Raji (cell line): ENCODE results near the gene SLC25A13.

ENCODE experiments used
- POLR2A ChIP-seq: IDR thresholded peaks from 2 replicates; pipeline ENCODE4 v1.6.1; 2011; ENCODE audit warnings: low read depth, low read length, control low read depth; ENCODE audit not compliant: insufficient read depth

Gene SLC25A13

DNA sequence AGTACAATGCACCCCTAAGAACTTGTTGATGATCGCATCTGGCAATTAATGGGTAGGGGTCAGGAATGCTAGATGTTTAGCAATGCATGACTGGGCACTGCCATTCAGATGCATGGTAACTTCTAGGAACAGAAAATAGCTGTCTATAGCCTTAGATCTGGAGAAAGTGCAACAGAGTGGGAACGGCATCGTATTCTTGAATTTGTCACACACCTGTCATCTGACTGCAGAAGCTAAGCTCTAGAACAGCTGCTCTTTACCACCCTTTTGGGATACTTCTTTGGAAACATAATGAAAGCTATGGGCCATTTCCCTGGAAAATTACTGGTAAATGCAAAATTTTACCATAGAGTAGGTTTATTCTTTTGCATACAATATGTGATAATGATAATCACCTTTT lies 118.1 kb downstream of the SLC25A13 start:
- no peak for TF ChIP-seq POLR2A

DNA sequence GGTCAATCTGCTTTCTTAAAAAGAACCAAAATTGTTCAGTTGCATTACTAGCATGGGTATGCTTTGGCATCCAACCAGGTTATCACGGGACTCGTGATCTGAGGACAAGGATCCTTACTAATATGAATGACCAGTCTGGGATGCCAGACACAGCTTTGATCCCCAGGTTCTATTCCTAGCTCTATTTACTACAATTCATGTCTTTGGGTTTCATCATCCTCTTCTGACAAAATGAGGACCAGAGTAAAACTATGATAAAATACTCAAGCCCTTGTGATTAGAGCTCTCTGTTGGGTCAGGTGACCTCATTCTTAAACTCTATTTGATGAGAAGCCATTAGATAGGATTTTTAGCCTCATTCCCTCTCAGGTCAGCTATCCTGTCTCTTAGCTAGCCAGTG lies 119.8 kb downstream of the SLC25A13 start:
- TF ChIP-seq POLR2A, result no peak

DNA sequence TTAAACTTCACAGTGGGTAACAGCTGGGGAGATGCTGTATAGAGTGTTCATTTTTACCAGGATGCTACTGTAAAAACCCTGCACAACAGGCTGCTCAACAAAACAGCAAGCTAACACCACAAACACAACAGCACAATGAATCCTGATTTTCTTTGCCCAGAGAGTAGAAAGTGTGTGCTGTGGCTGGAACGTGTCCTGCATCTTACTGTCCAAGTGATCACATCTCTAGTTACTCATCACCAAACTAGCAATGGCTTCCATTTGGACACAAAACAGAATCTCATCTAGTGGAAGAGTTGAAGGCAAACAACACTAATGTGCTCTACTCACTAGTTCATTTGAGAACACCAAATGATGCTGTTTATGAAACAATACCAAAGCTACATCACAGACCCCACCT lies 121.2 kb downstream of the SLC25A13 start:
- TF ChIP-seq POLR2A, result no peak

DNA sequence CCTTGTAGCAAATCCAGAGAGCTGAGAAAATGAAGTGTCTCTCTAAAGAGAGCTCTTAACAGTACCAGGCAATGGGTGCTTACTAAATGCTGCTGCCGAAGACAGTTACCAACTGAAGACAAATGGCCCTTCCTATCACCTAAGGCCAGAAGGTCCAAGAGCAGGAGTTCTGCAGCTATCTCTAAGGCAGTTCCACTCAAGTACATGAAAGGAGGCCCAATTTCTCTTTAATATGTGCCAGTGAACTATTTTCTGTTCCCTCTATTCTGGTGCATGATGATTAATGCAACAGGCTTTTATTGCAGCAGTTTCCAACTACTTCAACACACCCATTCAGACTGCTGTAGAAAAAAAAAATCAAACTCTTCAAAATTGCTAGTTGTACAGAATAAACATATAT lies 122.5 kb downstream of the SLC25A13 start:
- no peak for TF ChIP-seq POLR2A

DNA sequence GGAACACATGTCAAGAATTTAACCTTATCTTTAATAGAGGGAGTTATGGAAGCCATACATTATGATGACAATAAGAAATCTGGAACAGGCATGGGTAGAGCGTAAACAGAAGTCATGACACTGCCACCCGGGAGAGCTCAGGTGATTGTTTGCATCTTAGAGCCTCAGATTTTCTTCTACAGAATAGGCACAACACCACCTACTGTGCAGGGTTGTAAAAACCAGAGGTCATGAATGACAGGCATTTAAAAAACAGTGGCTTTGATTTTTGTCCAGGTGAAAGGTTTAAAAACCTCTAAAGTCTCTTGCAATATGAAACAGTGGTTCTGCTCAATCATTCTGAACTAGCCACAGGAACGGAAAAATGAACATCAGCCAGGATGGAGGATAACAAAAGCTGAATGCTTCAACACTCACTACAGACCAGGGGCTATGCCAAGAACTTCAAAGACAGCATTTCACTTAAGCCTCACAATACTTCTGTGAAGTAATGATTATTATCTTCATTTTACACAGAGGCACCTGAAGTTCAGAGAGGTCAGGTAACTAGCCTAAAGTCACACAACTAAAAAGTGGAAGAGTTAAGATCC lies 123.8 kb downstream of the SLC25A13 start:
- no peak for TF ChIP-seq POLR2A

DNA sequence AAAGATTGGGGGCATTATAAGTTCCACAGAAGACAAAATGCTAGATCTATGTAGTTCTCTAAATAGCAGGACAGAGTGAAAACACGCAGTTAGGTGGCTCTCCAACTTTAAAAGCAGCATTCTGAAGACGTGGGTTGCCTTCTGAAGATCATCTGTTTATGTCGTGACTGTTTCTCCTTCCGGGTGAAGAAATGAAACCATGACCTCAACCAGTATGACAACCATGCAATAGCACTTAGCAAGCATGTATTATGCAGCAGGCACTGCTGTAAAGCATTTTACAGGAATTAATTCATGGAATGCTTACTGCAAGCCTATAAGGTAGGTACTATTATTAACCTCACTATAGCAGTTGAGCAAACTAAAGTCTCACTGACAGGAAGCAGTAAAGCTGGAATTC lies 125.2 kb downstream of the SLC25A13 start:
- TF ChIP-seq POLR2A, result no peak

DNA sequence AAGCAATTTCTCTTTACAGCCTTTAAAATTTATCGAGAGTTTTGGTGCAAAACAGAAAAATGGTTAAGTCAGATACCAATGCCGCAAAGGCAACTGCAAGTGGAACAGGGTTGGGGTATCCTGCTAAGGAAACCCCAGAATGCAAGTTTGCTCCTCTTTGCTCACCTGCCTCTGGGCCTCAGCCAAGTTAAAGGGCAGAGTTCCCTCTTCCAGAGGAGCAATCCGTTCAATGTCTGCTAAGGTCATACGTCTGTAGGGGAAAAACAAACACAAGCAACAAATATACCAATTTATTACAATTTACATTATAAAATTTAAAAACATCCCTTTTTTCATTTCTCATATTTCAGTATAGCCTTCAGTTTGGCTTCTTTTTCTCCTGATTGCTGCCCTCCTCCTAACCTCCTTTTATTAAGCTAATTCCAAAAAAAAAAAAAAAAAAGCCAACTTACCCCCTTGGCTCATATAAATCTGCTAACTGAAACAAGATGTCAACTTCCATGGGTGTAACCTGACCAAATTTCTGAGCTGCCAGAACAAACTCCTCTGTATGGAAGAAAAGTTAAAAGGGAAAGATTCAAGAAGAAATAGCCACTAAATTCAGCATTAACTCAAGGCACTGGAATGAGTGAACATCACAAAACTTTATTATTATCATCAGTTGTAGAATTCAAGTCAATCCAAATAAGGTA lies 132.6 kb downstream of the SLC25A13 start:
- TF ChIP-seq POLR2A, result no peak

DNA sequence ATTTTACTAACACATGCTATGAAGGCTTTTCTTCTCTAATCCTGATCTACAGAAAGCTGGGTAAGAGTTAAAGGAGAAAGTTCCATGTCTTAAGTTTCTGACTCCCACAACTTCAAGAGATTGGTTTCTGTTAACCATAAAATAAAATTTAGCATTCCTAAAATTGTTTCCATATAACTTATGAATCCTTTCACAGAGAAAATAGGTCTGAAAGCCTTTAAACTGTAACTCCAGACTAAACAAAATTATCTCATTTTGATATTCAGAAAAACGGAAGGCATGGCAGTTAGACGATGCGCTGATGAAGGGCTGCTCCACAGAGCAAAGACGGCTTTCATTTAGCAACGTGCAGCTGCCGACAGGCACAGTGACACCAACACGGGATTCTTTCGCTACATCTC lies 133.3 kb downstream of the SLC25A13 start:
- no peak for TF ChIP-seq POLR2A

DNA sequence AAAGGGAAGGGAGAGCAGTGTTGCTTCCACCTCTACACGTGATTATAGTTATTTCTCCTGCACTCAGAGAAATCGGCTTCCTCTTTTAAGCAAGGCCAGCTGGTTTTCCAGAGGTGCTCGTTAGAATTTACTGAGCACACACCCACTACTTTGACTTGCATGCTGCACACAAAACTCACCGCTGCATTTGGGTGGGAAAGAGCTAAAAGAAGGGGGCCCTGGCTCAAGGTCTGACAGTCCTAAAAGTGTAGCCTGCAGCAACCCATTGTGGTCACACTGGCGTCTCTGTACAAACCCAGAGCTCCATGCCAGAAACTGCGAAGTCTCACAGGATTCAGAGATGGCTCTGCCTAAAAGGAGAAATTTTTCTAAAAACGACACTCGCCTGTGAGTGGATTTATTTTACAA lies 133.7 kb downstream of the SLC25A13 start:
- no peak for TF ChIP-seq POLR2A

DNA sequence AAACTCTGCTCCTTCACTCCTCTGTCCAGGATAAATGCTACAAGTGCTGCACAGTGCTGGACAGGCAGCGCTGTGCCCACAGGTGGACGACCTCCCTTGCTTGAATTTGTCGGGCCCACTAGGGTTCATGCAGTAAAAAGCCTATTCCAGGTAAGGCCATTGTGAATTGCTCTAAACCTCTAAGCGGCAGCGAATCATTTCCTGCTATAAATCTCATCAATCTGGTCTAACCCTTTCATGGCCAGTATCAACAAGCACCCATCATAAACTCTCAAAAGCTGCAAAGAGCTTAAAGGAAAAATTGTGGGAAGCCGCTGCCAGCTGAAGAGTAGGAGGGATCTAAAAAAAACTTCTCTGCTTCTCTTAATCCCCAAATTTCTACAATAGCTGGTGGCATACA lies 134.2 kb downstream of the SLC25A13 start:
- no peak for TF ChIP-seq POLR2A

DNA sequence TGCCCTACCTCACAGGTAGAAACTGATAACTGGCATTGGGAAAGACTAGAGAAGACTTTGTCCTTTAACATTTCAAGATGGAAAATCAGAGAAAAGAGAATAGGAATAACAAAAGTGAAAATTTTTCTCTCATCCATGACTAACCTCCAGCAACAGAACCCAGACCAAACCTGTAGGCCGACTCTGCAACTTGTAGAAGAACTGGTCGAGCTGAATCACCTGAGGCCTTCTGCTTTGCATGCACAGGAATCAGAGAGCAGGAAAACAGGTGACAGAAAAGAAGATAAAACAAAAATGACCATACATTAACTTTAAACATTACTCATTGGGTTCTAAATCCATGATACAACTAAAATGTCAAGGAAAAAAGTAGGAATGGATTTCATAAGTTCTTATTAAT lies 137.1 kb downstream of the SLC25A13 start:
- TF ChIP-seq POLR2A, result no peak

DNA sequence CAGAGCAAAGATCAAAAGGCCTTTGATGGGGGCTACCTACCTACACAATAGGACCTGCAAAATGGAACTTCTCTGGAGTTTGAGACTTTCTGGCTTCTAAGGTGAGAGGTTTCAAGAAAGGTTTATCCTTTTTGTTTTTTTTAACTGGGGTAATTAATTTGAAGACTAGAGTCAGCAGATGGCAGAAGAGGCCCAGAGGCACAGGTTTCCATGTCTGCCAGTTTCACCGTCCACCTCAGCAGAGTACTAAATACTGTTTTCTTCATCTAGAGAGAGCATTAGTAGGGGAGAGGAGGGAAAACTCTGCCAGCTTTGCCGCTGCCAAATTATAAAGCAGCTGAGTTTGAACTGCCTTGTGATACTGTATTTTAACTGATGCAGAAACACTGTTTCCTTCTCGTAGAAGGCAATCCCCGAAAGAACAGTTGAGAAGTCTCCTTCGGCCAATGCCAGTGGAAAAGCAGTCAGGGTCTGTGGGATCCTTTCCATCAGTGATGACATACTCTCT lies 138.7 kb downstream of the SLC25A13 start:
- no peak for TF ChIP-seq POLR2A

DNA sequence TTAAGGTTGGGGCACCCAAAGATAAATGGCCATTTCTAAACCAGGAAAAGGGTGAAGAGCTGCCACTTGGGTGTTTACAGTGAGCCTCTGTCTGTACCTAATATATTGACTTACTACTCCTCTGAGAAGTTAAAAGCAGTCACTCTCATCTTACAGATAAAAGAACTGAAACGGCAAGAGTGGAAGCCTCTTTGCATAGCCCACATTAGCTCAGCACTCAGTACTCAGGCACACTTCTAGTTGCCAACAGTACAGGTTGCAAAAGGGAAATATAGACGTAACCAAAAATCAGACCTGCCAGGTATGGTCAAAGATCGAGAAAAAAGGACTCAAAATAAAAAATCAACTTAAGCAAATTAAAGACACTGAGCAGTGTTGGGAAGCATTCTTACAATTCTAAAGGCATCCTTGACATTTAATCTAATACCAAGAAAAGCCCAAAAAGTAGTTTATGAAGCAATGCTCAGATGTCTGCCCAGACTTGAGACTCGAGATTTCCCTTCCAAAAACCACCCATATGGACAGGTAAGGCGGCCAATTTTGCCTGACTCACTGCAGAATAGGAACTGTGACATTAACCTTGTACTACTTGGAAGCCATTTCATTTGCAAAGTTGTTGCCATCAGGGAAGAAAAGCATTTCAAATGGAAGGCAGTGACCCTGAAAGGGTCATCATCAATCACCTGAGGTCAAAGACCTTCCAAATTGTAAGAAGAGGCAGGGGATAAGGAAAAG lies 139.3 kb downstream of the SLC25A13 start:
- TF ChIP-seq POLR2A, result no peak

DNA sequence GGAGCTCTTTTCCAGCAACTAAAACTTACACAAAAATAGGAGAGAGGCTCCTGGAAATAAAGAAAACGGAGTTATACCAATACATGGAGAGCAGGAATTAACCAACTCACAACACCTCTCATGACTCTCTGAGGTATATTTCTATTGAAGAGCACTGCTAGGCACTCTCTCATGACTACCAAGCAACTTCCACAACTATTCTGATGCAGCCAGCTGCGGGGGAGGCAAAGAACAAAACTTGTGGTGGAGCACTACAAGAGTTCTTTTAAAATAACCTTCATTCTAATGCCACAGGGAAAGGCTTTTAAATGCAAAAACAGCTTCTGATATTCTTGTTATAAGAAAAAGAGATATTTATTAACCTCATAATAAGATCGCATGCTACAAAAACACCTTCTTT lies 140.7 kb downstream of the SLC25A13 start:
- TF ChIP-seq POLR2A, result no peak

DNA sequence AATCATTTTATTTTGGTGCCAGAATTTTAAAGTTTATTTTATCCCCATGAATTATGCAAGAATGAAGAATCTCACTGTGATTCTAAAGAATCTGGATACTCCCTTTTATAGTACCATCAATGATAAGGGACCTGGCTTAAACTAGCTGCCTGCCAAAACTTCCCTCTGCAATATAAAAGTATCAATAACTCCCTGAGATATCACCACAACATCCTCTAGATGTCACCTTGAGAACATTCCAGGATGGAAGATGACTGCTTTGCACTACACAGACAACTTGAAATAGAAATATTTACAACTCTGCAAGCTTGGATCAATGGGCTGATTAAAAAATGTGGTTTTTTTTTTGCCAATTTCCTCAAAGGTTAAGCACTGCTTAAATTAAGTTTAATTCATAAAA lies 142.1 kb downstream of the SLC25A13 start:
- no peak for TF ChIP-seq POLR2A

DNA sequence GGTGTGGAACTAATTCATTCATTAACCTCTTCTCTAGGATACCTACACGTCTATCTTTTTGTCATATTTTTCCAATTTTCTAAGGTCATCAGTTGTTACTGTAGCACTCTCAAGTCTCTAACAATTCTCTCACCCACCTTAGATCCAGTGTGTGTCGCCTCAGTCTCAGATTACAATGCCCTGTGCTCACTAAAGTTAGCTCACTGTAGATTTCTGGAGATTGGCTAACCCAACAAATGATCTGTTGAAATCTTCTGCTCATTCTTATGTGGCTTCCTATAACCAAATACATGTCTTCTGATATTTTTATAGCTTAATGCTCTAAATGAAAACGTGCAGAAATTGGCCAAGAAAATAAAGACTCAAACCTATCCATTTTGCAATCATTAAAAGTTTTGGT lies 142.6 kb downstream of the SLC25A13 start:
- TF ChIP-seq POLR2A, result no peak
